Kidney glomerular epithelial cell (primary cell): ENCODE results near the gene ADAMTS2.

Source experiments
- DNase-seq: peaks from one replicate; lab custom pipeline; 2025; lab: John Stamatoyannopoulos, UW

Gene ADAMTS2

DNA sequence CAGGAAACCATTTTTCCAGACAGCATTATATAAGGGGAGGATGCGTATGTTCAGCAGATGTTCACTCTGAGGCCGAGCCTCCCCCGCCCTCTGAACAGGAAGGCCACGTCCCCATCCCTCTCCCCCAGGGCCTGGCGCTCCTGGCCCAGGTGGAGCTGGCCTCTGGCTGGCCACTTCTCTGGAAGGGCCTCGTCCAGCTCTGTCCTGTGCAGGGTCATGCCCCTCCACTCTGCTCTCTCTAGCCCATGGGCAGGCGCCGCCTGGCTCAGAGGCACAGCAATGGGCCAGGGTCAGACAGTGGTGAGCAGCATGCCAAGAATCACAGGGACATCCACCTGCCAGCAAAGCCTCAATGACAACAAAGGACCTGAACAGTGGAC lies 34.2 kb downstream of the ADAMTS2 start:
- DNase-seq, result no peak

DNA sequence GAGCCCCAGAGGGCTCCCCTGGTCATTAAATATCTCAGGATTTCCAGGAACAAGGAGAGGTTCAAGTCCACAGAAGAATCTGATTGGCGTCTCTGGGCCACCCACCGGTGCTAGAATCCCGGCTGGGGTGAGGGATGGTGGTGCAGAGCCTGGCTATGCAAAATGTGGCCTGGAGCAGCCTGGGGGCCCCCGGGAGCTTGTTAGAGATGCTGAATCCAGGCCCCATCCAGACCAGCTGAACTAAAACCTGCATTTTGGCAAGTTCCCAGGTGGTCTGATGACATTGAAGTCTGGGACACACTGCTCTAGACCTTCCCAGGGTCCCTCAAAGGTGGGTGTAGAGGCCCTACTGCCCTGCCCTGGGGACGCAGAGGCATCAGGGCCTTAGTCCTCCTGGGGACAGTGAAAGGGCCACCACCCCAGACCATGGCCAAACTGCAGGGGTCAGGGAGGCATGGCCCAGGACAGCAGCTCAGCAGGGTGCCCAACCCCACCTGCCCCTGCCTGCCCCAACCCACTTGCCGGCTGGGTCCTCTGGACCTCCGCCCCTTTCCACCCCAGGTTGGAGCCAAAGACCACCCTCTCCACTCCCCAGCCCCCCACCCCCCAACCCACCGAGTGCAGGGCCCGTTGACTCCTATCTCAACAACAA lies 34.7 kb downstream of the ADAMTS2 start:
- no peak for DNase-seq

DNA sequence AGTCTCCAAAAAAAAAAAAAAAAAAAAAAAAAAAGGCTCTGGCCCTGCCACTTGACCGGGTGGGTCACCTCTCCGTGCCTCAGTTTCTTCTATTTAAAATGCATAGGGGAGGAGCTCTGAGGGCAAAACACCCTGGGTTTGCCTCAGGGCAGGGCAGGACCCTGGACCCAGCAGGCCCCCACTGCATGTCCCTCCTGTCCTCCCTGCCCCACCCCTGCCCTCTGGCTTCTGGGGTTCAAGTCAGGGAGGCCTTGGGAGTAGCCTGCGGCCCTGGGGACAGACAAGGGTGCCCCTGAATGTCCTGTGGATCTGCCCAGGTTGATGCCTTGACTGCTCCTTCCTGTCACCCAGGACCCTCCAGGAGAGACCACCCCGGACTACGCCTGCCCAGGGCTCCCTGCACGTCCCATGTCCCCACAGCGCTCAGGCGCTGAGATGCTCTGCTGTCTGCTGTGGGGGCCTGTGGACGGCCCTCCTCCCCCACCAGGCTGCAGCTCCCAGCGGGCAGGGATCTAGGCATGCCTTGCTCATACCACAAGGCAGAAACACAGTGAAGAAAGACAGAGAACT lies 35.4 kb downstream of the ADAMTS2 start:
- DNase-seq, result no peak

DNA sequence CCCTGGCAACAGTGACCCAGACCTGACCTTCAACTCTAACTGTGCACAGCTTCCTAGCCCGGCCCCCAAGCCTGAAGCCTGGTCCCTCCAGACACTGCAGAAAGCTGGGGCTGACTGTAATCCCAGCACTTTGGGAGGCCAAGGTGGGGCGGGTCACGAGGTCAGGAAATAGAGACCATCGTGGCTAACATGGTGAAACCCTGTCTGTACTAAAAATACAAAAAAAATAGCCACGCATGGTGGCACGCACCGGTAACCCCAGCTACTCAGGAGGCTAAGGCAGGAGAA lies 35.9 kb downstream of the ADAMTS2 start:
- no peak for DNase-seq

DNA sequence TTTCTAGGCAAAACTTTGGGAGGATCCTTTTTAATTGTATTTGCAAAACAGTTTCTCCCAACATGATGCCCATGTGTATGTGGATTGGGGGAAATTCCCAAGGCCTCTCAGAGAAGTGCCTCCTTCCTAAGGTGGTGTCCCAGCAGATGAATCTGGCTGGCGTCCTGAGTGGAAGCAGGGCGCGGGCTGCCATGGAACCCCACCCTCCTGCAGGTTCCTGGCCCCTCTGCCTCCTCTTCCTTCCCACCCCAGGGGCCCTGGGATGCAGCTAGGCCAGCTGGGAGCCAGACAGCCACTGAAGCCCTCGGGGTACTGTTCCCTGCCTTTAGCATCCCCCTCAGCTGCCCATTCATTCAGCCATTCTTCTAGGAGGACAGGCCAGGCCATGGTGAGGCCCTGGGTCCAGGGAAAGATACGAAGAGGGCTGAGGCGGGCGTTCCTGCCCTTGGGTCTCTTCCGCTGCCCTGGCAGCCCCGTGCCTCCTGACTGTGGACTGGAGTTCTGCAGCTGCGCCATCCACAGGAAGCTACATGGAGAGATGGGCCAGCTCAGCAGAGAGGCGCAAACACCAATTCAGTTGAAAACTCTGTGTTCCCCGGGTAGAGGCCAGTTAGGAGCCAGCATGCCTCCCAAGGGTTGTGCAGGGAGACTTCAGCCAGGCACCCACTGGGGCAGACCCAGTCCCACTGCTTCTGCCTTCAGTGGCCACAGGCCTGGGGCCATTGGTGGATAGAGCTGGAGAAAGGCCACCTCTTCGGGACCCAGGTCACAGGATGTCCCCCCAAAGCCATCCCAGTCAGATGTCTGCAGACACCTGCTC lies 36.5 kb downstream of the ADAMTS2 start:
- no peak for DNase-seq

DNA sequence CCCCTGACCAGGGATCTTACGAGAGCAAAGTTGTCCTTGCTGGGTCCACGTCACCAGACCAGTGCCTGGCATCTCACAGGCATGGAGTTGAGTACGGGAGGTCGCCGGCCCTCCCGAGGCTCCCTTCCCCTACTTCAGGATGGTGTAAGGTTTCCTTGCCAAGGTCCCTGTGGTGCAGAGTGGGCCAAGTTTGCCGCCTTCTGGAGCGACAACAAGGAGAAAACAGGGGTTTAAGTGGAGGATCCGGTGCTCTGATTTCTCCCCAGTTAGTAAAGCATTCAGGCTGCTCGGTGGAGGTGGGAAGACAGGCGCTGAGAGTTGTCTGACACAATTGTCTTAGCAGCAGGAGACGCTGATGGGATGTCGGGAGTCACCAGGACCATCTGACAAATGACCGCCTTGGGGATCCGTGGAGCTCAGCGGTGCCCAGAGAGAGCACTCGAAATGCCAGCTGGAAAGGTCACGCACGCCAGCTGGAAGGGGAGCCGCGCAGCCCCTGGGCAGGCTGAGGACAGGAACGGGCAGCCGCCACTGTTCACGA lies 37.3 kb downstream of the ADAMTS2 start:
- no peak for DNase-seq

DNA sequence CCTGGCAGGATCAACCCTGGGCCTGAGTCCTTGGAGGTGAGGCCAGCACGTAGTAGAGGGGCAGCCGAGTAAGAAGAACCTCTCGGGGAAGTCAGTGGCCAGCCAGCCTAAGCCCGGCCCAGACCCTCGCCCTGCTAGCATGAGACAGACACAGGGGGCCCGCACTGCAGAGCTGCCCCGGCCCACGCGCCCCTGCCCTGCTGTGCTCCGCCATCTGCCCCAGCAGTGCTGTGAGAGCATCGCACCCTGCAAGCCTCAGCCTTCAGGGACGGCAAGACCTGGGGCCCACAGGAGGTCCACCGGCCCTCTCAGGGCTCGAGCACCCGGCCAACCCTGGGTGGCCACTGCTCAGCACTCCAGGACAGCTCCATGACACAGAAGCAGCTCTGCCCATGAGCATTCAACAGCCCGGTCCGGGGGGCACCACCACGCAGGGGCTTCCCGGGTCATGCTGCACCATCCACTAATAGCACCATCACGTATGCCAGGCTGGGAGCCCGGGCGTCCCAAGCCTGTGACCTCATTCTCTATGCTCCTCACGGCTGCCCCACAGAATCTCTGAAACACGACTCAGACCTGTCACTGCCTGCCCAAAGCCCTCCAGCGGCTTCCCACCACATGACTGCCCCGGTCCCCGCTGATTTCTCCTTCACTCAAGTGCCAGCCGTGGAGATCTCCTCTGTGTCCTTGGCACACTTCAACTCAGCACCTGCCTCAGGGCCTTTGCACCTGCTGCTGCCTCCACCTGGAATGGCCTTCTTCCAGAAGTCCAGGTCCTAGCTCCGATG lies 38.1 kb downstream of the ADAMTS2 start:
- DNase-seq, result no peak

DNA sequence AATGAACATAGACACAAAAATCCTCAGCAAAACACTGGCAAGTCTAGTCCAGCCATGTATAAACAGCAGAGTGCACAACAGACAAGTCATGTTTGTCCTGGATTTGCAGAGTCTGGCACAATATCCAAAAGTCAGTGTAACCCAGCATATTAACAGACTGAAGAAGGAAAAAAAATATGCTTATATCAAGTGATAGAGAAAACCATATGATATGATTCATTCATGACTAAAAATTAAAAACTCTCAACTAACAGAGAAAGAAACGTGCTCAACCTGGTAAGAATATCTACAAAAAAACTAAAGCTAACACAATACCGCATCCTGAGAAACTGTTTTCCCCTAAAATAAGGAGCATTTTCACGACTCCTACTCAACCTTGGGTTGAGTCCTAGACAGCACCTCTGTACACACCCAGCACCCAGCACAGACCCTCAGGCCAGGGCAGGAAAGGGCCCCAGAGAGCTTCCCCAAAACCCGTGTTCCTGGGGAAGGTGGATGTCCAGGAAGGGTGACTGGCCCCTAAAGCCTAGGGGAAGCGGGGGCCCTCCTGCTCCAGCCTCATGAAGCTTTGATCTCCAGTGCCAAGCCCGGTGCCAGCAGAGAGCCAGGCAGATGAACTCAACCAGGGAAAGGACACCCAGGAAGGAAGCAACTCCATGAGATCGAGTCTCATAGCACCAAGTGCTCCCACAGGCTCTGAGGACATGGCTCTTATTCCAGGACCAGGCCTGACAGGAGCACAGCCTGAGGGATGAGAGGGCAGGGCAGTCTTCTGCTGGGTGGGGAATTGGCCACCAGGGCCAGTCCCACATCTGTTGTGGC lies 38.9 kb downstream of the ADAMTS2 start:
- DNase-seq, result no peak

DNA sequence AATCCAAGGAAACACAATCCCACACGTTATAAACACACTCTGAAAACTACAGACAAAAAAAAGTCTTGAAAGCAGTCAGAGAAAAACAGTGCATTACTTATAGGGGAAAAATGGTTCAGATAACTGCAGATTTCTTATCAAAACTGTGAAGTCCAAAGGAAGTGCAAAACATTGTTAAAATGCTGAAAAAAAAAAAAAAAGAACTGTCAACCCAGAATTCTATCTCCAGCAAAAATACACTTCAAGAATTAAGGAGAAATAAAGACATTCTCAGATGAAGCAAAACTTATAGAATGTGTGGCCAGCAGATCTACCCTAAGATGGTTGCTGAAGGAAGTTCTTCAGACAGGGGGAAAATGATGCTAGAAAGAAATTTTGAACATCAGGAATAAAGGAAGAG lies 40.4 kb downstream of the ADAMTS2 start:
- no peak for DNase-seq

DNA sequence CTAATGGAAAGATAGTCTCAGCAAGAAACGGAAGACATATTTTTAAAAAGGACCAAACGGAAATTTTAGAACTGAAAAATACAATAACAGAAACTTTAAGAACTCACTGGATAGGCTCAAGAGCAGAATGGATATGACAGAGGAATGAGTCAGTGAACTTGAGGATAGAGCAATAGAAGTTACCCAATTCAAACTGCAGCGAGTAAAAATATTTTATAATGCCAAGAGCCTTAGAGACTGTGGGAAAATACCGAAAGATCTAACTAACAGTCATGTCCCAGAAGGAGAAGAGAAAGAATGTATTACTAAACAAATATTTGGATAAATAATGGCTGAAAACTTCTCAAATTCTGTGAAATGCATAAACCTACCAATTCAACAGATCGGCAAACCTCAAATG lies 40.8 kb downstream of the ADAMTS2 start:
- DNase-seq, result no peak

DNA sequence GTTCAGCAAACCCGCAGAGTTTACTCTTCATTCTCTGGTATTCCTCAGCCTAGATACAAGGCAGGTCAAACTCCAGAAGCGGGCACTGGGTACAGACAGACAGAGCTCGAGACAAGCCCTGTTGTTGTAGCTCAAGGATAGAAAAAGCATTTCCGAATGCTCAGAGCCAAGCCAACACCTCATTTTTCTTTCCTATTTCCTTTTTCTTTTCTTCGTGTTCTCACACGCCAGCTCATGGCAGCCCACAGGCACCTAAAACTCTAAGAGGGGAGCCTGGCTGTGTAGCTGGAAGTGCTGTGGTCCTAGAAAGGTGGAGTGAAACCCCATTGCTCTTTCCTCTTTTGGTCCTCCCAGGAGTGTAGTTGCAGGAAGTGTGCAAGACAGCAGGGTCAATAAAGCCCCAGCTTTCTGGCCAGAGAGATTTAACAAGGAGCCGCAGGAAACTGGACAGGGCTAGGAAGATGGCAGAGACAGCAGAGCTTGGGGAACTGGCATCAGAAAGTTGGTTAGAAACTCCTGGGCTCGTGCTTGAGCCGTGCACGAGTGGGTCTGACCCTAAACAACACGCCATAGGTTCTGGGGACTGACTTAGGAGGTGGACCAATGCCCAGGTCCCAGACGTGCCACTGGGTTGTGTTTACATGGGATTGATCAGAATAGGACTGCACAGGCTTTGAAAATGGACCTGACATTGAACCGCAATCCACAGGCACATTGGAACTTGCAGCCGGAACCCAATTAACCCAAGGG lies 41.6 kb downstream of the ADAMTS2 start:
- DNase-seq, result no peak

DNA sequence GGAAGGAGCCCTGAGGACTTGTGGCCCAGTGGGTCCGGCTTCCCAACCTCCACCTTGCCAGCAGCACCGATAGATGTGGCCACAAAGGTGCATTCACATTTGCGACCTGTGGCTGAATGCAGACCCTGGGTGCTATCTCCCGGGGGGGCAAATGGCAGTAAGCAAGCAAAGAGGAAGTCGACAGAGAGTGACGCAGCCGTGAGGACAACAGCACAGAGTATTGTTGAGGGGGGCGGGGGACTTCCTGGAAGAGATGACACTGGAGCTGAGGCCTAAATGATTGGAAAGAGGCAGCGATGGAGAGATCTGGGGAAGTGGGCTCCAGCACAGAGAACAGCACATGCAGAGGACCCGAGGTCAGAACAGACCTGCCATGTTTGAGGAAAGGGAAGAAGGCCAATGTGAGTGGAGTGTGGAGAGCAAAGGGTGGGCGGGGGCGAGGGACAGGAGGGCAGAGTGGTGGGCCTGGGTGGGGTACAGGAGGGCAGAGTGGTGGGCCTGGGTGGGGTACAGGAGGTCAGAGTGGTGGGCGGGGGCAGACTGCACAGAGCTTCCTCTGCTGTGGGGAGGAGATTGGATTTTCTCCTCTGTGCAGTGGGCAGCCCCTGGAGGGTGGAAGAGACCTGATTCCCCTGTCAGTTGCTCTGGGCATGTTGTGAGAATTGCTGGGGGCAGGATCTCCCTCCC lies 42.6 kb downstream of the ADAMTS2 start:
- DNase-seq, result no peak

DNA sequence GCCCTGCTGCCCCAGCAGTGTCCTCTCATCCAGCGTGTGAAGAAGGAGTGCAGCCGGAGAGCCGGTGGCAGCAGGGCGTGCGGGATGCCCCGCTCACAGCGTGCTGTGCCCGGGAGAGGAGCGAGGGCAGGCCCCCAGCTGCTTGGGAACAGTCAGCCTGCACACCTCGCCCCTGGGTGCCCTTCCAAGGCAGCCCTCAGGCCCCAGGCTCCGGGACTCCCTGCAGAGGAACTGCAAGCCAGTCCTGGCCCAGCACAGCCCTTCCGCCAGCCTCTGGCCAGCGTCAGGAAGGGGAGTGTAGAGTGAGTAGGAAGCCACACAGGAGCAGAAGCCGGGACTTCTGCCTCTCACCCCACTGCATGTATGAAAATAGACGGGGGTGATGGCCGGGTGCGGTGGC lies 43.5 kb downstream of the ADAMTS2 start:
- DNase-seq, result no peak

DNA sequence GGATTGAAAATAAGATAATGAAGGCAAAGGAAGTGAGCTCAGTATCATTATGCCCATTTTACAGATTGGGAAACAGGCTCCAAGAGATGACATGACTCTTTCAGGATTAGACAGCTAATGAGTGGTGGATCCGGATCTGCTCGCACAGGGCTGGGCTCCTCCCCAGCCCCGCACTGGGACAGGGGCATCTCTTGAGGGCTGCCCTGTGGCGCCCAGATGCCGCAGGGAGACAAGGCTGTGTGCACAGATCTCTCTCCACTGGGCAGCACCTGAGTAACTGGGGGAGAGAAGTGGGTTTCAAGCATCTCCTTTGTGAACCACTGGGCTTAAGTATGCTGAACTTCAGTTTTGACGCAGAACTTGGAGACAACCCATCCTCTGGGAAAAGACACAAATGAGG lies 43.9 kb downstream of the ADAMTS2 start:
- no peak for DNase-seq

DNA sequence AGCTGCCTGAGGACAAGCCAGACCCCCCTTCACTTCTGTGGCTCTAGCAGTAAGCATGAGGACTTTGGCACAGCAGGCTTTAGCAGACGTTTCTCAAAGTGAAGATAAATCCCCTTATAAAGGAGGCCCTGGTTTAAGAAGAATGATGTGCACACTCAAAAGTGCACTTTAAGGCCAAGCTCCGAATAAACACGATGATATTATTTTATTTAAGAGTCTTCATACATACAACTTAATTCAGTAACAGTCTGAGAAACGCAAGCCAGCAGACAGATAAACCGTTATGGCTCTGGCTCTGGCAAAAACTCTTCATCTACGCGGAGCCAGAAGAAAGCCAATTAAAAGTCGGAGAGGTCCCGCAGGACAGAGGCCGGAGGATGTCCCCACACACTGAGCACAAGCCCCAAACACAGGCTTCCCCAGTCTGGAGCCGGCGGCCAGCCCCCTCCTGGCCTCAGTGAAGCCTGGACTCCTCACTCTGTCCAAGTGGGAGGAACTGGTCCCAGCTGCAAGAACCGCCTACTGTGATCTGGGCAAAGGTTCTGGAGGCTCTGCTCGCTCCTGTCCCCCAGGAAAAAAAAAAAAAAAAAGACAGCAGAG lies 44.6 kb downstream of the ADAMTS2 start:
- DNase-seq, result no peak

DNA sequence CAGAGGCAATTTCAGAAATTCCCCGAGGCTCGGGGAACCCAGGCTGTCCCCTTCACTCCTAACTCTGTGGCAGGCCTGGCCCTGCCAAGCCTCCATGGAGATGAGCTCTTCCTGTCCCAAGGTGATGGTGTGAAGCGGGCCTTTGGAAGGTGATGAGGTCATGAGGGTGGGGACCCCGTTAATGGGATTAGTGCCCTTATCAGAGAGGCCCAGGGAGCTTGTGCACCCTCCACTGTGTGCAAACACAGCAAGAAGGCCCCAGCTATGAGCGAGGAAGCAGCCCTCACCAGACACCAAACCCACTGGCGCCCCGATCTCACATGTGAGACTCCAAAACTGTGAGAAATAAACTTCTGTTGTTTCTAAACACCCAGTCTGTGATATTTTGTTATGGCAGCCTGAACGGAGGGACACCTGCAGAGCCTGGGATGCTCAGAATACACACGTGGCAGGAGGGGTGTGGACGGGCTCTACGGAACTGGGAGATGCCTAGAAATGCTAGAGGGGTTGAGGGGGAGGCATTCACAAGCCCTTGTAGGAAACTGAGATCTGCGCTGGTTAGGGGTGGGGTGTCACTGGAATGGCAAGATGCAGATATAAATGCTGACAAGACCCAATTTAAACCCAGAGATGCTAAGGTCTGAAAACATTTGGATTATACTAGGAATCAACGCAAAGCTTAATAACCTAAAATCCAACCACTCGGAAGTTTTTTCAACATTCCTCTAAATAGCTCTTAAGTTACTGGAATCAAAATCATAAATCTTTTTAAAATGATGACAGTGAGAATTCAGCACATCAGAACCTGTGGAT lies 46.9 kb downstream of the ADAMTS2 start:
- DNase-seq, result no peak

DNA sequence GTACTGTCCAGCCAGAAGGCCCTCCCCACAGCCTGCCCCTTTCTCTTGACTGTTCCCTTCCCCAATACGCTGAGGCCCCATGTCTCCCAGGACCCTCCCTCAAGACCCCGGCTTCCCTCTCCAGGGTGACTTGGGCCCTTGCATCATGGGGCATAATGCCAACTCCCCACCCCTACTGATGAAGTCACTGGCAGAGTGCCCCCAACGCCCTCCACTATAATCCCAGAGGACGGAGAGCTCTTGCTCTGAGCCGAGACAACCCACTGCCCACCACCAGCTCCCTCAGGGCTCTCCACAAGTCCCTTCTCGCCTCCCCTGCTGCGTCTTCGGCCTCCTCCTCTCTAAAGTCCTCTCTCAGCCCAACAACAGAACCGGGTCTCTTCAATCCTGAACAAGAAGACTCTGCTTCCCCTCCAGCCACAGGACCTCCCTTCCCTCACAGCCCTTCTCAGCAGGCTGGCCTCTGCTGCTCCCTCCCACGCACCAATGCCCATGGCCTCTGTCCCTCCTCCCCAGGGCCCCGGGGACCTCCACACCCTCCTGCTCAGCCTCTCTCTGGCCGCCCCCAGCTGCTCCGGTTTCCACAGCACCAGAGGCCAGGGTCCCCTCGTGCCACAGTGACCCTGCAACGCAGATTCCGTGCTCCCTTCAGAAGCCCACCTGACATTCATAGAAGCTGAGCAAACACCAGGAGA lies 47.6 kb downstream of the ADAMTS2 start:
- DNase-seq, result no peak

DNA sequence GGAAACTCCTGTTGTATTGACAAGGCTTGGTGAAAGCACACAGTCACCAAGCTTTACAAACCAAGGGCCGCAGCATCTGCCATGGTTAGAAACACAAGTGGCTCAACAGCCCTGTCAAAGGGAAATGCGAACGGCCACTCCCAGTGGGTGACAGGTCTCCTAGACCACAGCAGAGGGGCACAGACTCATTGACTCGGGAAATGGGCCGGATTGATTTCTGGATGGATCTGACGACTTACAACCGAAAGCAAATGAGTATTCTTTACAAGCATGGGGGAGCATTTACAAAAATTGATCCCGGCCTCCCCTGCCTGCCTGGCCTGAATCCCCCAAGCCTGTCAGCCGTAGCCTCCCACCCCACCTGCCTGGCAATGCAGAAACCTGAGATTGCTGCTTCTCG lies 48.2 kb downstream of the ADAMTS2 start:
- DNase-seq, result no peak
